ENCODE measurements around the gene ZNF878. TPM values are rescaled to one million over a fixed set of nuclear protein-coding genes. Genes with fewer than 3 reads are reported as not detected.

The ZNF878 gene
- total and polyA plus RNA-seq, 2 of the 13 experiments (the other 11 are each of a cell fraction or from before 2014, with no cell fraction given) = 0.46 to 5.2 TPM

DNA sequence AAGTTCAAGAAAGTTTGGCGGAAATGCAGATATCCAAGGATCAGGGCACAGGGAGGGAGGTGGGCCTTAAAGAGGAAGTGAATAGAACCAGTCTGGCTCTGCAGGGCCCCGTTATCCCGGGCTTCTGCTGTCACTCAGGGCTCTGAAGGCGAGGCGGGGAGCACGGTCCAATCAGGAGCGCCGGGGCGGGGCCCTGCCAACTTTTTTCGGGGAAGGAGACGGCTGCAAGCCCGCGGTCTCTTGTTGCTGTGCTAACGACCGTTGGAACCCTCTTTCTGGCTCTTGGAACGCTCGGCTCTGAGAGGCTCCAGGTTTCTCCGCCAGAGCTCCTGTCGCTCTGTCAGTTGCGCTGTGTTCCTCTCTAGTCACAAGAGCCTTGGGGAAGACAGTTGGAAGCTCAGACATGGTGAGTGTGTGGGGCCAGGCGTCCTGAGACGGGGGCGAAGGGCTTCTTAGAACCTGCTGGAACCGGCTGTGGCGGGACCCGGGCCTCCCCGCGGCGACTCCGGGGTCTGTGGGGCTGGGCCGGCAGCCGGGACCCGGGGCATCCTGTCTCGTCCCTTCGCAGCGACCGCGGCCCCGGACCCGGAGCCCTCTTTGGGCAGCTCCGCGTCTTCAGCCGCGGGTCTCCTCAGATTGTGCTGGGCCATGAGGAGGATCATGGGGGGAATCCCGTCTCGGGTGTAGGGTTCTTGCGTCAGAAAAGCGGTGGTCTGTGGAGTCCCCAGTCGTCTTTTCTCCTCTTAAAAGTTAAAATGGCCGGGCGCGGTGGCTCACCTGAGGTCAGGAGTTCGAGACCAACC, 39.5 kb upstream of the ZNF878 start (continued):
- TF ChIP-seq ZNF75D (CRISPR knock-in tag; IDR thresholded peaks at IDR 0.05; ENCODE audit: borderline replicate concordance) (no peak), SCMH1 (CRISPR knock-in tag; IDR thresholded peaks at IDR 0.05; ENCODE audit: borderline replicate concordance) (no peak), ARNTL (CRISPR knock-in tag; IDR thresholded peaks at IDR 0.05) (no peak), SPEN (CRISPR knock-in tag; IDR thresholded peaks at IDR 0.05; ENCODE audit: low read depth) (no peak), YEATS4 (CRISPR knock-in tag; IDR thresholded peaks at IDR 0.05; ENCODE audit: borderline replicate concordance) (peak; percentile 65; the same call in 1 of the 2 replicates), ZNF17 (CRISPR knock-in tag; IDR thresholded peaks at IDR 0.05) (no peak), HOXA5 (CRISPR knock-in tag; IDR thresholded peaks at IDR 0.05) (0 out of 2 replicates have a peak, but pooled peaks have one; percentile 21), ZSCAN20 (CRISPR knock-in tag; IDR thresholded peaks at IDR 0.05; ENCODE audit: borderline replicate concordance) (no peak), ZFX (CRISPR knock-in tag; IDR thresholded peaks at IDR 0.05; ENCODE audit: low read depth) (0 out of 2 replicates have a peak, but pooled peaks have one; percentile 17), ATF1 (CRISPR knock-in tag; IDR thresholded peaks at IDR 0.05) (no peak), ZNF256 (CRISPR knock-in tag; conservative IDR thresholded peaks at IDR 0.05) (no peak), ZNF878 (CRISPR knock-in tag; IDR thresholded peaks at IDR 0.05) (no peak), KDM1A (CRISPR knock-in tag; IDR thresholded peaks at IDR 0.05) (no peak), MED1 (CRISPR knock-in tag; IDR thresholded peaks at IDR 0.05) (no peak), HNRNPUL1 (IDR thresholded peaks at IDR 0.05; ENCODE audit: low read depth, low read length) (no peak), KDM3A (CRISPR knock-in tag; IDR thresholded peaks at IDR 0.05; ENCODE audit: low read depth) (no peak), ZNF775 (CRISPR knock-in tag; IDR thresholded peaks at IDR 0.05; ENCODE audit: borderline replicate concordance) (no peak), POLR2G (IDR thresholded peaks at IDR 0.05; ENCODE audit: low read depth, low read length) (peak; percentile 77), ZNF430 (CRISPR knock-in tag; IDR thresholded peaks at IDR 0.05) (no peak), NFYB (CRISPR knock-in tag; IDR thresholded peaks at IDR 0.05) (peak; percentile 86)
- TF ChIP-seq, protein P1, sequence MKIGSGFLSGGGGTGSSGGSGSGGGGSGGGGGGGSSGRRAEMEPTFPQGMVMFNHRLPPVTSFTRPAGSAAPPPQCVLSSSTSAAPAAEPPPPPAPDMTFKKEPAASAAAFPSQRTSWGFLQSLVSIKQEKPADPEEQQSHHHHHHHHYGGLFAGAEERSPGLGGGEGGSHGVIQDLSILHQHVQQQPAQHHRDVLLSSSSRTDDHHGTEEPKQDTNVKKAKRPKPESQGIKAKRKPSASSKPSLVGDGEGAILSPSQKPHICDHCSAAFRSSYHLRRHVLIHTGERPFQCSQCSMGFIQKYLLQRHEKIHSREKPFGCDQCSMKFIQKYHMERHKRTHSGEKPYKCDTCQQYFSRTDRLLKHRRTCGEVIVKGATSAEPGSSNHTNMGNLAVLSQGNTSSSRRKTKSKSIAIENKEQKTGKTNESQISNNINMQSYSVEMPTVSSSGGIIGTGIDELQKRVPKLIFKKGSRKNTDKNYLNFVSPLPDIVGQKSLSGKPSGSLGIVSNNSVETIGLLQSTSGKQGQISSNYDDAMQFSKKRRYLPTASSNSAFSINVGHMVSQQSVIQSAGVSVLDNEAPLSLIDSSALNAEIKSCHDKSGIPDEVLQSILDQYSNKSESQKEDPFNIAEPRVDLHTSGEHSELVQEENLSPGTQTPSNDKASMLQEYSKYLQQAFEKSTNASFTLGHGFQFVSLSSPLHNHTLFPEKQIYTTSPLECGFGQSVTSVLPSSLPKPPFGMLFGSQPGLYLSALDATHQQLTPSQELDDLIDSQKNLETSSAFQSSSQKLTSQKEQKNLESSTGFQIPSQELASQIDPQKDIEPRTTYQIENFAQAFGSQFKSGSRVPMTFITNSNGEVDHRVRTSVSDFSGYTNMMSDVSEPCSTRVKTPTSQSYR (CRISPR knock-in tag; IDR thresholded peaks at IDR 0.05; ENCODE audit: borderline replicate concordance) = no peak
- TF ChIP-seq, protein P2, sequence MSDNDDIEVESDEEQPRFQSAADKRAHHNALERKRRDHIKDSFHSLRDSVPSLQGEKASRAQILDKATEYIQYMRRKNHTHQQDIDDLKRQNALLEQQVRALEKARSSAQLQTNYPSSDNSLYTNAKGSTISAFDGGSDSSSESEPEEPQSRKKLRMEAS (IDR thresholded peaks at IDR 0.05) = no peak
- TF ChIP-seq, protein P3, sequence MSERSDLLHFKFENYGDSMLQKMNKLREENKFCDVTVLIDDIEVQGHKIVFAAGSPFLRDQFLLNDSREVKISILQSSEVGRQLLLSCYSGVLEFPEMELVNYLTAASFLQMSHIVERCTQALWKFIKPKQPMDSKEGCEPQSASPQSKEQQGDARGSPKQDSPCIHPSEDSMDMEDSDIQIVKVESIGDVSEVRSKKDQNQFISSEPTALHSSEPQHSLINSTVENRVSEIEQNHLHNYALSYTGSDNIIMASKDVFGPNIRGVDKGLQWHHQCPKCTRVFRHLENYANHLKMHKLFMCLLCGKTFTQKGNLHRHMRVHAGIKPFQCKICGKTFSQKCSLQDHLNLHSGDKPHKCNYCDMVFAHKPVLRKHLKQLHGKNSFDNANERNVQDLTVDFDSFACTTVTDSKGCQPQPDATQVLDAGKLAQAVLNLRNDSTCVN (CRISPR knock-in tag; IDR thresholded peaks at IDR 0.05; ENCODE audit: borderline replicate concordance) = no peak
- TF ChIP-seq, protein P4, sequence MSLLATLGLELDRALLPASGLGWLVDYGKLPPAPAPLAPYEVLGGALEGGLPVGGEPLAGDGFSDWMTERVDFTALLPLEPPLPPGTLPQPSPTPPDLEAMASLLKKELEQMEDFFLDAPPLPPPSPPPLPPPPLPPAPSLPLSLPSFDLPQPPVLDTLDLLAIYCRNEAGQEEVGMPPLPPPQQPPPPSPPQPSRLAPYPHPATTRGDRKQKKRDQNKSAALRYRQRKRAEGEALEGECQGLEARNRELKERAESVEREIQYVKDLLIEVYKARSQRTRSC (CRISPR knock-in tag; IDR thresholded peaks at IDR 0.05; ENCODE audit: low read depth) = no peak
- TF ChIP-seq, protein P5, sequence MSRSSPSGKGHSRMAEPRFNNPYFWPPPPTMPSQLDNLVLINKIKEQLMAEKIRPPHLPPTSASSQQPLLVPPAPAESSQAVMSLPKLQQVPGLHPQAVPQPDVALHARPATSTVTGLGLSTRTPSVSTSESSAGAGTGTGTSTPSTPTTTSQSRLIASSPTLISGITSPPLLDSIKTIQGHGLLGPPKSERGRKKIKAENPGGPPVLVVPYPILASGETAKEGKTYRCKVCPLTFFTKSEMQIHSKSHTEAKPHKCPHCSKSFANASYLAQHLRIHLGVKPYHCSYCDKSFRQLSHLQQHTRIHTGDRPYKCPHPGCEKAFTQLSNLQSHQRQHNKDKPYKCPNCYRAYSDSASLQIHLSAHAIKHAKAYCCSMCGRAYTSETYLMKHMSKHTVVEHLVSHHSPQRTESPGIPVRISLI (CRISPR knock-in tag; IDR thresholded peaks at IDR 0.05; ENCODE audit: borderline replicate concordance) = peak; percentile 36; the same call in 1 of the 2 replicates
